Measurements from ENCODE around the gene CCDC154.

CCDC154 gene

GRCh38 chr16:1435921-1436697, 8.2 kb downstream of the CCDC154 start:
- DNase-seq = no peak

DNA sequence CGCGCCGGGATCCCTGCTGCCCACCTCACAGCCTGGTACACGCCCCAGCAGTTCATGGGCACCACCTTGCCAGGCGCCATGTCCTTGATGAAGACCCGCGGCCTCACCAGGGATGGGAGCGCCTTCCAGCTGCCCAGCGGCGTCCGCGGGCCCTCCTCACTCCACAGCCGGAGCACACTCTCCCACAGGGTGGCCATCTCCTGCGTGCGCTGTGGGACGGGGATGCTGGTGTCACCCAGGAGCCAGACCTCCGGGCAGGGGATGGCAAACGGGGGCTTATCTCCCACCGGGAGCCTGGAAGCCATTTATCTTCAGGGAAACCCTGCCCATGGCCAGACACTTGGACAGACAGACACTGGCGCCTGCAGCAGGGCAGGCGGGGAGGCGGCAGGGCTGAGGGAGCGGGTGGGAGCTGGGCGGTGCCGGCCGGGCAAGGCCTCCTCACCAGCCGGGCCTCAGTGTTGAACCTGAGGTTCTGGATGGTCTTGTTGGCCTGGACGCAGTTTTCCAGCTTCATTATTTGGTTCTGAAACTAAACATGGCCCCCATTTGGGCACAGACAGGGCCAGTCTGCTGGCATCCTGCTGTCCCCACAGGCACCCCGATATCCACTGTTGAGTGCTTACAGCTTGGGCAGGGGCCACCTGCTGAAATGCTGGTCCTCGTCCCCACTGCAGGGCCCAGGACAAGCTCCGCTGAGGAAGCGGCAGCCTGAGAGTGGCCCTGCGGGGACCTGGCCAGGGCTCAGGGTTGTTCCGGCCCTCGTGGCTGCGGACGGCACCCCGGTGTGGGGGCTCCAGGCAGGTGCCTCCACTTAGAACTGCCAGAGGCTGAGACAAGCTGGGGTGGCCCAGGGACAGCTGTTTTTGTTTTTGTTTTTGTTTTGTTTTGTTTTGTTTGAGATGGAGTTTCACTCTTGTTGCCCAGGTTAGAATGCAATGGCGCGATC, 9.4 kb downstream of the CCDC154 start:
- DNase-seq = no peak

GRCh38 chr16:1433756-1434155, 10.6 kb downstream of the CCDC154 start:
- DNase-seq = no peak

GRCh38 chr16:1433263-1433560, 11.1 kb downstream of the CCDC154 start:
- DNase-seq = no peak

DNA sequence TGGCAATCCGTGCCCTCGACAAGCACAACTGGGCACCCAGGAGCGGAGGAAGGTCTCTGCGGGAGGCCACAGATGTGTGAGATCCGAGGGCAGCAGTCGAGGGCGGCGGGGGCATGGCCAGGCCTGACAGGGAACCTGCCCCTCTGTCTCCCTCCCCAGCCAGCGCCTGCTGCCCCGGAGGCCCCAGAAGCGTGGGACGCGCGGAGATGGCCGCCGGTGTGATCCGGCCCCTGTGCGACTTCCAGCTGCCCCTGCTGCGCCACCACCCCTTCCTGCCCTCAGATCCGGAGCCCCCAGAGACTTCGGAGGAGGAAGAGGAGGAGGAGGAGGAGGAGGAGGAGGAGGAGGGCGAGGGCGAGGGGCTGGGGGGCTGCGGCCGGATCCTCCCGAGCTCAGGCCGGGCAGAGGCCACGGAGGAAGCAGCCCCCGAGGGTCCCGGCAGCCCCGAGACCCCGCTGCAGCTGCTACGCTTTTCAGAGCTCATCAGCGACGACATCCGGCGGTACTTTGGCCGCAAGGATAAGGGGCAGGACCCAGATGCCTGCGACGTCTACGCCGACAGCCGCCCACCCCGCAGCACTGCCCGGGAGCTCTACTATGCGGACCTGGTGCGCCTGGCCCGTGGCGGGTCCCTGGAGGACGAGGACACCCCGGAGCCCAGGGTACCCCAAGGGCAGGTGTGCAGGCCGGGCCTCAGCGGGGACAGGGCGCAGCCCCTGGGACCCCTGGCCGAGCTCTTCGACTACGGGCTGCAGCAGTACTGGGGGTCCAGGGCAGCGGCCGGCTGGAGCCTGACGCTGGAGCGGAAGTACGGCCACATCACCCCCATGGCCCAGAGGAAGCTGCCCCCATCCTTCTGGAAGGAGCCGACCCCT, 11.7 kb downstream of the CCDC154 start:
- no peak for DNase-seq

- no peak for DNase-seq
These were observed 12.7 kb downstream of the CCDC154 start for GRCh38 chr16:1431497-1432270.

DNA sequence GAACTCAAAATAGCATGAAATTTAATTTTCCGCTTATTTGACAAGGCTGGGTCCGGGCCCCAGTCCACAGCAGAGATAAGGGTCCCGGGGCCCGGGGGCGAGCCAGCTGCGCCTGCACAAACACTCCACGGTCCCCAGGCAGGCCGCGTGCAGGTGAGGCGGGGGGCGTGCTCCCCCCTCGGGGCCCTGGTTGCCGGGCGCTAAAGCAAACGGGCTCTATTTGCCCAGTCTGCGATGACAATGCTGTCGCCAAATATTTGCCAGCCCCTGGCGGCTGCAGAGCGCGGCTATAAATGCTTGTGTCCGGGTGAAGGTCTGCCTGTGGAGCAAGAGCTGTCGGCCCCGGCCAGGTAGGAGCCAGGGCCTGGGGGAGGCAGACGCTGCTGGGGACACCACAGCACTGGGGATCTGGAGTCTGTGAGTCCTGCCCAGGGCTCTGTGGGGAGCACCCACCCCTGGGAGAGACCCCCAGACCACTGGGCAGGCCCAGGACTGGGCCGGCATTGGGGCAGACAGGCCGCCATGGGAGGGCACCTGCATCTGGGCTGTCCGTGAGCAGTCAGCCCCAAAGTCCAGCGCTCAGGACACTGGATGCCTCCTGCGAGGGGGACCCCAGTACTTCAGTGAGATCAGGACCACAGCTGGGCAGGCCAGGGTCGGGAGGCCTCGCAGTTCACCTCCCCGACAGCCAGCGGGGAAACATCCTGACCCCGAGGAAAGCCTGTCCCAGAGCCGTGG, 13.4 kb downstream of the CCDC154 start, which contains the start of gene PERCC1:
Gene PERCC1, plus strand, starts transcription at position 320 of the 738 bp plus-strand sequence. CDS start 1,516 bp downstream, outside the sequence.
- no peak for DNase-seq

- no peak for DNase-seq
These were observed 14.1 kb downstream of the CCDC154 start for GRCh38 chr16:1430214-1430758.

DNA sequence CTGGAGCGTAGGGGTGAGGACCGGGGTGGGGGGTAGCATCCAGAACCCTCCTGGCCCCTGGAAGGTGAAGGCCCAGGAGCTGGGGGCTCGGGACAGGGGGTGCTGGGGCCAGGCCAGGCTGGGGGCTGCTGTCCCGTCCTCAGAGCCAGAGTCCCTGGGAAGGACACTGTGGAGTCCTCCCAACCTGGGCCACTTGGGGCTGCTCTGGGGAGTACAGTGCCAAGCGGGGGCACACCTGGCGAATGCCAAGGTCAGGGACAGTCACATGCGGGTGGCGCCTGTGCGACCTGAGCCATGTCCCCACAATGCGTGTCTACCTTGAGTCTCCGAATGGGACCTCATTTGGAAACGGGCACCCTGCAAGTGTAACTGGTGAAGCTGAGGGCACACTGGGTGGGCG, 14.7 kb downstream of the CCDC154 start:
- no peak for DNase-seq

DNA sequence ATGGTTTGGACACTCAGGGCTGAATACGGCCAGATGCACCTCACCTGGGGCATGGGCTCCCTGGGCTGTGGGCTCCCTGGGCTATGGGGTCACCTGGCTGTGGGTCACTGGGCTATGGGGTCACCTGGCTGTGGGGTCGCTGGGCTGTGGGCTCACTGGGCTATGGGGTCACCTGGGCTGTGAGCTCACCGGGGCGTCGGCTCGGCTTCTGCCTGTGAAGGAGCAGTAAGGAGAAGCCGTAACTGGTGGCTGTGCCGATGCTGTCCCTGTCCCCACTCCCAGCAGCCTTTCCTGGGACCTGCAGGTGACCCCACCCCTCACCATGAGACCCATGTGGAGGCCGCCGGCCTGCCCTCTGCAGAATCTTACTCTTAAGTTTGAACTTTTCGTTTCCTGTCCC, 15.3 kb downstream of the CCDC154 start:
- no peak for DNase-seq

GRCh38 chr16:1428511-1428910, 15.8 kb downstream of the CCDC154 start:
- no peak for DNase-seq

DNA sequence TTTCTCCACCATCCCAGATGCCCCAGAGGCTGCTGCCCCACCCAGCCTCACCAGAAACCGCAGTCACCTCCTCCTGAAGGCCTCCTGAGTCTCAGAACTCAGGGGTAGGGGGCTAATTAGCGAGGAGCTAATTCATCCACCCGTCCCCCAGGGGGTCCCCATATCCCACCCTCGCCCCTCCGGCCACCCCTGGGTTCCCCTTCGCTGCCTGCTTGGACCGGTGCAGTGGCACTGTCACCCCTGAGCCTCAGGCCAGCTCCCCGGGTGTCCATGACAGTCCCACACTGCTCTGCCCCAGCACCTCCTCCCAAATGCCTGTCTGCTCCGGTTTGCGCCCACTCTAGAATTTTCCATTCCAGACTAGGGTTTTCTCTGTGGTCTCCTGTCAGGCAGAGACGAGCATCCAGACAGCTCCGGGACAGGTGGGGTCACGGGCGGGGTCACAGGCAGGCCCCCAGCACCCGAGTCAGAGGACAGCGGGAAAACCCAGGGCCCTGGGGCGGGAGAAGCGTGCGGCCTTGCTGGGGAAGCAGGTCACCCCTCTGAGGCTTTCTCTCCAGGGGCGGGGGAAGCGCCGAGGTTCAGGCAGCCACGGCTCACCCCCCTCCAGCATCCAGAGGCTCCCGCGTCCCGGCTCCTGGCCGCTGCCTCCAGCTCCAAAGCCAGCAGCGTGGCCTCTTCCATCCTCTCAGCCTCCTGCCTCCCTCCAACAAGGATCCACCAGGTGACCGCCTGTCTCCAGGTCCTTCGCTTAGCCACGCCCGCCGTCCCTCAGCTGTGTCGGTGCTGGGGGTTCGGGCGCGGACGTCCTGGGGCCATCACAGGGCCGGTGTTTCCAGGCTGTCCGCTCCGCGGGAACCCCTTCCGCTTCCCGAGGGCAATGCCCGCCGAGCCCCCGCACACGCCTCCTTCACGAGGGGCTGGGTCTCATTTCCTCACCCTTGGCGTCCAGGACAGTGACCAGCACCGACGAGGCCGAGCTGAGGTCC, 16.6 kb downstream of the CCDC154 start:
- no peak for DNase-seq

GRCh38 chr16:1426734-1427471, 17.5 kb downstream of the CCDC154 start:
- DNase-seq = no peak

DNA sequence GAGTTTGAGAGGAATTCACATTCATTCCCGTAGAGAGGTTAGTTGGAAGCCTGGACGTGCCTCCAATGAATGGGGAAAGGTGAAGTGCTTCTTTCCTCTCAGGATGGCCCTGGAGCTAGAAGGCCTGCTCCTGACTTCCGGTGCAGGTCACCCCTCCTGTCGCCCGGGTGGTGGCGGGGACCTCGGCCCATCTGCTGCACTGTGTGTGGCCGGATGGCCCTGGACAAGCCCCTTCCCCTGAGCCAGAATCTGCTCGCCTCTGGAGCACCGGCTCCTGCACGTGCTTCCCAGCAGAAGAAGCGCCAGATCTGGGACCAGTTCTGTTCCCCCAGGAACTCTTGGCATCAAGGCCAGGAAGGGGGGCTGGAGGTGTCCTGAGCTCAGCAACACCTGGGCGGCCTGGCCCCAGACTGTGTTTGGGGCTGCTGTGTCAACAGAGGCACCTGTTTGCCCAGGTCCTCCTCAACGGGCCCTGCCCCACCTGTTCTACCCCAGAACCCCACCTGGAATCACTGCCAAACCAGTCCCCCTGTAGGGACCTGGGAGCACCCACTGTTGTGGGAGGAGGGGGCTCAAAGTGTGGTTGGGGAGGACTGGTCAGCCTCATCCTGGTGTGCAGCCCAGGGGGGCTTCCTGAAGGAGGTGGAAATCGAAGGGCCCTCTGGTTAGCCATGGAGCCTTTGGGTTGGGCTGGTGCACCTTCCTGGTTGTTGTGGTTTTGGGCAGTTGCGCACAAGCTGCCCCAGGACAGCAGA, 18.6 kb downstream of the CCDC154 start:
- DNase-seq = no peak

DNA sequence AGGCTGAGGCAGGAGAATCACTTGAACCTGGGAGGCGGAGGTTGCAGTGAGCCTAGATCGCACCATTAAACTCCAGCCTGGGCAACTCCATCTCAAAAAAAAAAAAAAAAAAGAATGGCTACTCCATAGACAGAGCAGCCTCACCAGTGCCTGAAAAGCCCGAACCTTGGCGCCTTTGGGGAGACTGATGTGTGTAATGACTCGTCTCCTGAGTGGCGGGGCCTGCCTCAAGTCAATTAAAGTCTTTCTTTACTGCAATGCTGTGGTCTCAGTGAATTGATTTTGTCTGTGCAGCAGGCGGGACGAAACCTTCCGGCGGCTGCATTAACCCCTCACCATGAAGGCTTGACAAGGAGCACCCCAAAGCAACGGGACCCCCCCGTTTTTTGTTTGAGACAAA, 20.3 kb downstream of the CCDC154 start:
- no peak for DNase-seq

- DNase-seq = no peak
These were observed 22.3 kb downstream of the CCDC154 start for GRCh38 chr16:1422076-1422475.

DNA sequence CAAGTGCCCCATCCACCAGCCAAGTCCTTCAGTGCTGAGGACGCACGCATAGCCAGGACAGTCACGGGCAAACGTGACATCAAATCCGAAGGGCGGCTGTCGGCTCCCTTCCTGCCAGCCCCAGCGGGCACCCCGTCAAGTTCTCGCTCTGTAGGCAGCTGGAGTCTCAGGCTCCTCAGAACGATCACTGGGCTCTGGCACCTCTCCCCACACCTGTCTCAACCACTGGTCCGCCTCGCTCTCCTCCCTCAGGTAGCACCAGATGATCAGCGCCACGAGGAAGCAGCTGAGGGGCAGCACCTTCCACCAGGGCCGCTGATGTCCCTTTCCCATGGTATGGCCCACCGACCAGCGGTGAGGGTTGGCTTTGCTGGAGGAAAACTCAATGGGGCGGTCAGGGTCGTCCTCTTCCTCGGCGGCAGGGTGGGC, 24.2 kb downstream of the CCDC154 start:
- no peak for DNase-seq

GRCh38 chr16:1416521-1416941, 27.8 kb downstream of the CCDC154 start:
- DNase-seq = peak in 1 of 2 experiments; percentile 11

Data from SW 1271 (cell line).